ENCODE results near the gene PRSS21.

The PRSS21 gene

GRCh38 chr16:2779151-2779920, 37.7 kb upstream of the PRSS21 start:
- Histone ChIP-seq H3K4me2 (ENCODE audit: low read length) (no peak overlapping the region), H3K4me1 (ENCODE audit: low read length) (peaks cover 18% of the 10 kb centered on the region; the same call in 1 of the 2 replicates), H3K79me2 (ENCODE audit: low read length) (peaks cover 39% of the 10 kb centered on the region), H3K4me3 (ENCODE audit: low read length) (no peak overlapping the region), H4K20me1 (ENCODE audit: insufficient read depth, low read length) (peaks cover 4% of the 10 kb centered on the region; the same call in 1 of the 2 replicates), H2AFZ (ENCODE audit: low read depth, low read length) (no peak overlapping the region), H3K27ac (ENCODE audit: low read length) (no peak overlapping the region), H3K36me3 (replicated peaks; ENCODE audit: low read depth, low read length) (no peaks in the 10 kb centered on the region), H3K27me3 (ENCODE audit: low read depth, low read length) (no peaks in the 10 kb centered on the region), H3K9ac (ENCODE audit: low read length) (no peak overlapping the region), H3K9me3 (ENCODE audit: insufficient read depth, low read length) (no peaks in the 10 kb centered on the region)
- no peak for TF ChIP-seq EZH2phosphoT487 (IDR thresholded peaks at IDR 0.05; ENCODE audit: low read depth)
- TF ChIP-seq, protein P1, sequence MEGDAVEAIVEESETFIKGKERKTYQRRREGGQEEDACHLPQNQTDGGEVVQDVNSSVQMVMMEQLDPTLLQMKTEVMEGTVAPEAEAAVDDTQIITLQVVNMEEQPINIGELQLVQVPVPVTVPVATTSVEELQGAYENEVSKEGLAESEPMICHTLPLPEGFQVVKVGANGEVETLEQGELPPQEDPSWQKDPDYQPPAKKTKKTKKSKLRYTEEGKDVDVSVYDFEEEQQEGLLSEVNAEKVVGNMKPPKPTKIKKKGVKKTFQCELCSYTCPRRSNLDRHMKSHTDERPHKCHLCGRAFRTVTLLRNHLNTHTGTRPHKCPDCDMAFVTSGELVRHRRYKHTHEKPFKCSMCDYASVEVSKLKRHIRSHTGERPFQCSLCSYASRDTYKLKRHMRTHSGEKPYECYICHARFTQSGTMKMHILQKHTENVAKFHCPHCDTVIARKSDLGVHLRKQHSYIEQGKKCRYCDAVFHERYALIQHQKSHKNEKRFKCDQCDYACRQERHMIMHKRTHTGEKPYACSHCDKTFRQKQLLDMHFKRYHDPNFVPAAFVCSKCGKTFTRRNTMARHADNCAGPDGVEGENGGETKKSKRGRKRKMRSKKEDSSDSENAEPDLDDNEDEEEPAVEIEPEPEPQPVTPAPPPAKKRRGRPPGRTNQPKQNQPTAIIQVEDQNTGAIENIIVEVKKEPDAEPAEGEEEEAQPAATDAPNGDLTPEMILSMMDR (IDR thresholded peaks at IDR 0.05; ENCODE audit: low read depth, low read length): no peak

GRCh38 chr16:2779978-2780898, 36.8 kb upstream of the PRSS21 start:
- no peak for TF ChIP-seq EZH2phosphoT487 (IDR thresholded peaks at IDR 0.05; ENCODE audit: low read depth)
- TF ChIP-seq, protein P1 (IDR thresholded peaks at IDR 0.05; ENCODE audit: low read depth, low read length): no peak
- H3K4me3 ChIP-seq (ENCODE audit: low read length): no peak overlapping the region
- no peak overlapping the region for H3K4me2 ChIP-seq (ENCODE audit: low read length)
- H4K20me1 ChIP-seq (ENCODE audit: insufficient read depth, low read length): peaks cover 4% of the 10 kb centered on the region; the same call in 1 of the 2 replicates
- H3K4me1 ChIP-seq (ENCODE audit: low read length): peaks cover 18% of the 10 kb centered on the region; the same call in 1 of the 2 replicates
- H3K36me3 ChIP-seq (replicated peaks; ENCODE audit: low read depth, low read length): no peaks in the 10 kb centered on the region
- no peak overlapping the region for H3K9ac ChIP-seq (ENCODE audit: low read length)
- H3K9me3 ChIP-seq (ENCODE audit: insufficient read depth, low read length): no peaks in the 10 kb centered on the region
- no peaks in the 10 kb centered on the region for H3K27me3 ChIP-seq (ENCODE audit: low read depth, low read length)
- H2AFZ ChIP-seq (ENCODE audit: low read depth, low read length): no peak overlapping the region
- no peak overlapping the region for H3K27ac ChIP-seq (ENCODE audit: low read length)
- H3K79me2 ChIP-seq (ENCODE audit: low read length): peaks cover 35% of the 10 kb centered on the region

DNA sequence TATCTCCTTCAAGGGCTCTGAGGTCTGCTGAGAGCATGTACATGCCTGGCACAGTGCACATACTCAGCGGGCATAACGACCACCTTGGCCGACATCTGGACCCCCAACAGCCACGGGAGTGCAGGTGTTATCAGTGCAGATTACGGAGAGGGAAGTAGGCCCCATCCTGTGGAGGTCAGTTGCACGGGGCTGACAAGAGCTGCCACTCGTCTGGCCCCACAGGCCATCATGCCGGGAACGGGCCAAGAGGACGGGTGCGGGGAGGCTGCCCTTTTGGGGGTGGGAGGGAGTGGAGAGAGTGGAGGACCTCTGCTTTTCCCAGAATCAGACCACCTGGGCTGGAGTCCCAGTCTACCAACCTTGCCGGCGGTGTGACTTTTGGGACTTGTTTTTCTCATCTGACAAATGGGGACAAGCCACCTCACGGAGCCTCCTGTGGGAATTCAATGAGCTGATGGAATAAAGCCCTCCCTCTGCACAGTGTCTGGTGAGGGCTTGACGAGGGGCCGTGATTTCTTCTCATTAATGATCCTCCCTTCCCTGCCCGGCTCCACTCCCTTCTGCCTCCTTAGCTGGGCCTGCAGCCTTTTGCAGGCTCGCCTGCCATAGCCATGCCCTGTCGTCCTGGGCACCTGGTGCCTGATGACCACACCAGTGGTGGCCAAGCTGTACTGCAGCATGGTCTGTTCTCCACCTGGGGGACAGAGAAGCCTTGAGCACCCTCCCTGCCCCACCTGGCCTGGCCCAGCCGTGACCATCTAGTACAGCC, 34.3 kb upstream of the PRSS21 start:
- no peak for TF ChIP-seq EZH2phosphoT487 (IDR thresholded peaks at IDR 0.05; ENCODE audit: low read depth)
- TF ChIP-seq, protein P1 (IDR thresholded peaks at IDR 0.05; ENCODE audit: low read depth, low read length): no peak
- H3K4me3 ChIP-seq (ENCODE audit: low read length): no peak overlapping the region
- no peak overlapping the region for H3K4me2 ChIP-seq (ENCODE audit: low read length)
- peaks cover 12% of the 10 kb centered on the region for H3K79me2 ChIP-seq (ENCODE audit: low read length)
- H4K20me1 ChIP-seq (ENCODE audit: insufficient read depth, low read length): no peaks in the 10 kb centered on the region
- H3K36me3 ChIP-seq (replicated peaks; ENCODE audit: low read depth, low read length): no peaks in the 10 kb centered on the region
- no peak overlapping the region for H3K9ac ChIP-seq (ENCODE audit: low read length)
- no peak overlapping the region for H3K27ac ChIP-seq (ENCODE audit: low read length)
- H3K4me1 ChIP-seq (ENCODE audit: low read length): peaks cover 8% of the 10 kb centered on the region; the same call in 1 of the 2 replicates
- no peak overlapping the region for H2AFZ ChIP-seq (ENCODE audit: low read depth, low read length)
- H3K9me3 ChIP-seq (ENCODE audit: insufficient read depth, low read length): no peaks in the 10 kb centered on the region
- H3K27me3 ChIP-seq (ENCODE audit: low read depth, low read length): no peaks in the 10 kb centered on the region
